HG03469 (cell line): ENCODE data around the gene NPB.

Experiments used
- ATAC-seq: cut with Tn5 transposase; IDR thresholded peaks from one replicate; pipeline ENCODE4 v1.9.1; 2021; ENCODE audit warnings: mild to moderate bottlenecking, moderate library complexity, moderate number of reproducible peaks; ENCODE audit not compliant: unreplicated experiment

Gene NPB

GRCh38 chr17:81869221-81870130 is 32.6 kb upstream of the NPB start:
- ATAC-seq = no peak

GRCh38 chr17:81870131-81870980 is 31.7 kb upstream of the NPB start:
- no peak for ATAC-seq

GRCh38 chr17:81870981-81871386 is 31.1 kb upstream of the NPB start, which contains the start of gene ARHGDIA:
ARHGDIA (minus strand) TSS chr17:81871337; CDS start chr17:81869930, 1,407 bp downstream.
- ATAC-seq = no peak

- no peak for ATAC-seq
Observed at GRCh38 chr17:81871387-81872230, 30.4 kb upstream of the NPB start.

- no peak for ATAC-seq
Observed at GRCh38 chr17:81877569-81877968, 24.5 kb upstream of the NPB start.

- no peak for ATAC-seq
Observed at GRCh38 chr17:81878294-81878693, 23.7 kb upstream of the NPB start.

GRCh38 chr17:81879121-81879520 is 22.9 kb upstream of the NPB start:
- no peak for ATAC-seq

- ATAC-seq = no peak
Observed at GRCh38 chr17:81884520-81884919, 17.5 kb upstream of the NPB start.

- no peak for ATAC-seq
Observed at GRCh38 chr17:81884968-81885367, 17.1 kb upstream of the NPB start.

GRCh38 chr17:81885454-81885853 is 16.6 kb upstream of the NPB start:
- ATAC-seq = no peak

- ATAC-seq = no peak
Observed at GRCh38 chr17:81885869-81886548, 16.0 kb upstream of the NPB start.

GRCh38 chr17:81888105-81888987 is 13.7 kb upstream of the NPB start:
- no peak for ATAC-seq

- ATAC-seq = no peak
Observed at GRCh38 chr17:81888988-81889595, 12.9 kb upstream of the NPB start.

GRCh38 chr17:81889602-81890001 is 12.4 kb upstream of the NPB start:
- ATAC-seq = no peak

GRCh38 chr17:81890447-81891302 is 11.4 kb upstream of the NPB start:
- no peak for ATAC-seq

- ATAC-seq = no peak
Observed at GRCh38 chr17:81891303-81891552, 10.8 kb upstream of the NPB start.

GRCh38 chr17:81895400-81895799 is 6.6 kb upstream of the NPB start:
- no peak for ATAC-seq
